GM19397 (cell line): ENCODE measurements around the gene LAMB2.

Experiments used
- ATAC-seq: cut with Tn5 transposase; IDR thresholded peaks from one replicate; pipeline ENCODE4 v1.9.1; 2021; ENCODE audit warnings: mild to moderate bottlenecking, moderate library complexity; ENCODE audit not compliant: unreplicated experiment

LAMB2 gene

DNA sequence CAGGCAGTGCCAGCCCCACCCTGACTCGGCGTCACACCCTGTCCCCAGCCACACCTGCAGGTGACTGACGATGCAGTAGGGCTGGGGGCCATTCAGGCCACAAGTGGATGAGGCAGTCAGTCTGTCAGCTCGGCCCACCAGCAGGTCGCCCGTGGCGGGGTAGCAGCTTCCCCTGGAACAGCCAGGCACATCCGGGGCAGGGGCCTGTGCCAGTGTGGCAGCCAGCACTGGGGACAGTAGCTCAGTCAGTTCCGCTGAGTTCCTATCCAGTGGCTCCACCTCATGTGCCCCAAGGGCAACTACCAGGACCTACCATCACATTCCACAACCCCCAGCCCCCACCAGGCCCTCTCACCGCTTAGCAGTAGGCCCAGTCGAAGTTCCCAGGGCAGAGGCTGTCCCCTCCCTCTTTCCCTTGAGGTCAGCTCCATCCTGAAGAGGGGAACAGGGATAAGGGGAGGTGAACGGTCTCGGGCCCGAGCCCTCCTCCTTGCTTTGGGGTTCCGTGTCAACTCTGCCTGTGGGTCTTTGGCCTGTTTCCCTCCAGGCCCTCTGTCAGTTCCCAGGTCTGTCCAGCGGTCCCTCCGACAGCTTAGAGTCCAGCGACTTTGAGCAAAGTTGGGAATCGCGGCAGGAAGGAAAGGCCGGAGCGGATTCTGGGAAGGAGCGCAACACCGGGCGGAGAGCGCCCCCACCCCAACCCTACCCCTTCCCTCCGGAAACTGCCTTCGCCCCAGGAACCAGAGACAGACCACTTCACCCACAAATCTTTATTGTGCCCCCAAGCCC lies at the start of gene LAMB2:
TSS of gene LAMB2 (minus strand) at position 614 of the 789 bp plus-strand sequence. CDS start at position 431, 183 bp downstream.
- no peak for ATAC-seq

DNA sequence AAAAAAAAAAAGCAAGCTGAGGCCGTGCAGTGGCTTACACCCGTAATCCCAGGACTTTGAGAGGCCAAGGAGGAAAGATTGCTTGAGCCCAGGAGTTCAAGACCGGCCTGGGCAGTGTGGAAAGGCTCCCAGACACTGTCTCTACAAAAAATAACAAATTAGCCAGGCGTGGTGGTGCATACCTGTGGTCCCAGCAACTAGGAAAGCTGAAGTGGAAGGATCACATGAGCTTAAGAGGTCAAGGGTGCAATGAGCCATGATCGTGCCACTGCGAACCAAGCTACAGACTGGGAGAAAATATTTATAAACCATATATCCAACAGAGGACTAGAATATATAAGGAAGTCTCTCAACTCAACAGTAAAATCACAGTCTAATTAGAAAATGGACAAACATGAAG lies 48.5 kb upstream of the LAMB2 start:
- ATAC-seq = no peak

DNA sequence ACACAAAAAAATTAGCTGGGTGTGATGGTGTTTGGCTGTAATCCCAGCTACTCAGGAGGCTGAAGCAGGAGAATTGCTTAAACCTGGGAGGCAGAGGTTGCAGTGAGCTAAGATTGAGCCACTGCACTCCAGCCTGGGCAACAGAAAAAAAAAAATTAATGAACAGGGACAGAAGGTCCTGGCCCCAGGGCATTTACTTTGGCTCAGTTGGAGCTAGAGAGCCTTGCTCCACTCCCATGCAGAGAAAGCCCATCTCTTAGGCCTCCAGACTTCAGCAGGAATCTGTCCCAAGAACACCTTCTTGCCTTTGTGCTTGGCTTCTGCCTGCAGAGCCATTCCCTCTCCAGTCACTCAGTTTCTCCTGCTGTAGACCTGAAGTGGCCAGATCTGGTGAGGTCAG lies 47.3 kb upstream of the LAMB2 start:
- no peak for ATAC-seq

DNA sequence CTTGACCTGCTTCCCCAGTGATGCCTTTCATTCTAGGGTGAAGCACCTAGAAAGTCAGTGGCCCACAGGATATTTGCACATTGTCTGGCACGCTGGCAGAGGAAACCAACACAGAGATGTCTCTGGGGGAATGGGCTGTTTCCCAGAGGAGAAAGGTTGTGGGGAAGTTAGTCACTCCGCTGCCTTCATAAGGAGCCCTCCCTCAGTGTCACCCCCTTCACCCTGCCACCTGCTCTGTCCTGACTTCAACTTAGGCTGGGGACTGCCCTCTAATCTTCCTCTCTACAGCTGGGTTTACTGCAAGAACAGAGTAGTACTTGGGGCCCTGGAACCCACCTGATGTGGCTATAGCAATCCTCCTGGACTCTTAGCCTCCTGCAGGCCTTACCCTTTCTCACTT lies 44.2 kb upstream of the LAMB2 start:
- ATAC-seq = no peak

DNA sequence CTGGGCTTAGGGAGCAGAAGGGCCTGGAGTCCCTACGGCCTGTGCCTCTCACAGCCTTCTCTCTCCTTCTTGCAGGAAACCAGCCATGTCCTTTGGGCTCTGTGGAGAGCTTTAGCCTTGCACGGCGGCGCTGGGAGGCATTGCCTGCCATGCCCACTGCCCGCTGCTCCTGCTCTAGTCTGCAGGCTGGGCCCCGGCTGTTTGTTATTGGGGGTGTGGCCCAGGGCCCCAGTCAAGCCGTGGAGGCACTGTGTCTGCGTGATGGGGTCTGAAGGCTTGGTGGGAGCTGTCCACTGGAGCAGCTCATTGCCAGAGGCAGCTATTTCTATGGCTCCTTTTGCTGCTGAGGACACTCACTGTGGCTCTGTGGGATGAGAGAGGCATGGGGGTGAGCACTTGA lies 42.7 kb upstream of the LAMB2 start:
- ATAC-seq = no peak

DNA sequence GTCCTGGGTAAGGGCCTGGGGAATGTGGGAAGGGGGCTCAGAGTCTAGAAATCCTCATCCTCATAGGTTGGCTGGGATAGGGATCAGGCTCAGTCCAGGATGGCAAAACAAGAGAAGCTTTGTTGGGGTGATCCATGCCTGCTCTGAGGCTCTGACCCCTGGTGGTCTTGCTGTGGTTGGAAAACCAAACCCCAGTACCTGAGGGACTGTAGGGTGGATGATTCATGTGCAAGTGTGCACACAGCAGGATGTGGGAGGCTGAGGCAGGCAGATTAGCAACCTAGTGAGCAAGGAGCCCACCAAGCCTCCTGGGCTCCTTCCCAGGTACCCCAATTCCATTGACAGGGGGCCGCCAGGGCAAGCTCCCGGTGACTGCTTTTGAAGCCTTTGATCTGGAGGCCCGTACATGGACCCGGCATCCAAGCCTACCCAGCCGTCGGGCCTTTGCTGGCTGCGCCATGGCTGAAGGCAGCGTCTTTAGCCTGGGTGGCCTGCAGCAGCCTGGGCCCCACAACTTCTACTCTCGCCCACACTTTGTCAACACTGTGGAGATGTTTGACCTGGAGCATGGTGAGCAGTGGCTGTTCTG lies 41.6 kb upstream of the LAMB2 start:
- ATAC-seq = no peak

DNA sequence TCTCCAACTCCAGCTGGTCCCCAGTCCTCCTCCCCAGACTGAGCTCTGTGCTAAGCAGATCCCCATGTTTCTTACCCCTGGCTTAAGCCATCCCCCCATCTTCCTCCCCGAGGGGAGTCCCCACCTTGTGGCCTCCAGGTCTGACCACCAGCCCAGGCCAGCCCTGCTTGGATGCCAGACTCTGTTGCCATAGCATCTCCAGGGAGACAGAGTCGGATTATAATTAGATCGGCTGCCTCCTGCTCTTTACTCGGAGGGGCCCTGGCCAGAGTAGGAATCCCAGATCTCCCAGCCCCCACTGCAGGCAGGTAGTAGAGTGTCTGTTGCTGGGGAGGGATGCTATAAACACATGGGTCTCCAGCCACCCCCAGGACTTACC lies 40.9 kb upstream of the LAMB2 start:
- ATAC-seq = no peak

DNA sequence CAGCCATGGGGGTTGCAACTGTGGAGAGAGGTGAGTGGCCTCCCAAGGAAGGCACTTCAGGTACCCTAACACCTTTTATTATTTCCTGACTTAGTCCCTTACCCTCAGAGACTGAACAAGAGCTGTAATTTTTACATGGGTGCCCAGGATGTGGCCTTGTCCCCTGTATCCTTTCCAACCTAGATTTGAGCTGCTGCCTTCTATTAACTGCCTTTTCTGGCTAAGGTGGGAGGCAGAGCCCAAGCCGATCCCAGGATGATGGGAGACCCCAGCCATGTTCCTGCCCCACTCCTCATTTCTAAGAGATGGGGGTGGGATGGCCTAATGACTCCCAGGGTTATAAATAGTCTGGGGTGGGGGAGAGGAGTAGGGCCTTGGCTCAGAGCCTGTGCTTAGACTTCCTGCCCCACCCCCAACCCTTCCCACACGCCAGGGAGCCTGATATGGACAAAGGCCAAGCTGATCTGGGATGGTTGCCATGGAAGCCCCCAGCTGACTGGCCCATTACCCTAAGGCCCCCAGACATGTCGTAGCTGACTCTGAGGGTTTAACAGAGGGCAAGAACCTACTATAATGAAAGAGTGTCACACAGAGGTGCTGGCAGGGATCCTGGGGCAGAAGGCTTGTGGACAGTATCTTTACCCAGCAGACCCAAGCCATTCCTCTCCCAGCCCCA lies 40.4 kb upstream of the LAMB2 start:
- ATAC-seq = no peak

DNA sequence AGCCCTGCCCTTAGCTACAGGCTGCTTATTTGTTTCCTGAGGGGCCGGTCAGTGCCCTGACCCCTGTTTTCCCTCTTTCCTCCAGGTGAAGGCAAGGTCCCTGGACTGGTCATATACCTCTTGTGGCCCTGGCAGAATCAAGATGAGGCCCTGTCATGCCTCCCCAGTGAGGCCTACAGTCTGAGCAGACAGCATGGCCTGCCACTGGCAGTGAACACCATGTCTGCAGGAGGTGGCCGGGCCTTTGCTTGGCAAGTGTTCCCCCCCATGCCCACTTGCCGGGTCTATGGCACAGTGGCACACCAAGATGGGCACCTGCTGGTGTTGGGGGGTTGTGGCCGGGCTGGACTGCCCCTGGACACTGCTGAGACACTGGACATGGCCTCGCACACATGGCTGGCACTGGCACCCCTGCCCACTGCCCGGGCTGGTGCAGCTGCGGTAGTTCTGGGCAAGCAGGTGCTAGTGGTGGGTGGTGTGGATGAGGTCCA lies 39.7 kb upstream of the LAMB2 start:
- ATAC-seq = no peak

DNA sequence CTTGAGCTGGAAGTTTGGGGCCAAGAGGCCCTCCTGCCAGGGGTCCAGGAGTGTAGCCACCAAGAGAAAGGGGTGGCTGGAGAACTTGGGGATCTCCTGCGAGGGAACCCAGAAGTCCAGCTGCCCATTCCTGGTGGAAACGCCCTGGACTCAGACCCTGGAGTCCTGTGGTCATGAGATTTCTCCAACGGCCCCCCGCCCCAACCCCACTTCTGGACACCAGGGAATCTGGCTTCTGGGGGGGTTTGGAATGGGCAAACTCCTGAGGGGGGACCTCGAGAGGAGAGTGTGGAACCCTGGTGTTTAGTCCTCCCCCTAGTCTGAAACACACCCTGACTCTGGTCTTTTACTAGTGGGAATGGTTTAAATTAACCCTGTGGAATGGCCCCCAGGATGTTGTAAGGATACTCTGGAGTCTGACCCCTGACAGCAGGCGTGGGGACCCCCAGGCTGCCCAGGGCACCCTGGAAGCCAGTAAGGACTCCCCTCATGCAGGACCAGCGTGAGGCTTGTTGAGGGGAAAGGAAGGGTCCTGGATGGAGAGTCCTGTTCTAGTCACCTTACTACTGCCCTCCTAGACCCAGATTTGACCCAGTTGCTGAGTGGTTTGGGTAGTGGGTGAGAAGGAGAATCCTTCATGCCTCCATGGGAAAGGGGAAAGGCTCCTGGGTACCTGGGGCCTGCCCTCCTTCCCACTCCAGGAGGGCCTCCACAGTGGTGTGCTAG lies 39.1 kb upstream of the LAMB2 start:
- no peak for ATAC-seq

DNA sequence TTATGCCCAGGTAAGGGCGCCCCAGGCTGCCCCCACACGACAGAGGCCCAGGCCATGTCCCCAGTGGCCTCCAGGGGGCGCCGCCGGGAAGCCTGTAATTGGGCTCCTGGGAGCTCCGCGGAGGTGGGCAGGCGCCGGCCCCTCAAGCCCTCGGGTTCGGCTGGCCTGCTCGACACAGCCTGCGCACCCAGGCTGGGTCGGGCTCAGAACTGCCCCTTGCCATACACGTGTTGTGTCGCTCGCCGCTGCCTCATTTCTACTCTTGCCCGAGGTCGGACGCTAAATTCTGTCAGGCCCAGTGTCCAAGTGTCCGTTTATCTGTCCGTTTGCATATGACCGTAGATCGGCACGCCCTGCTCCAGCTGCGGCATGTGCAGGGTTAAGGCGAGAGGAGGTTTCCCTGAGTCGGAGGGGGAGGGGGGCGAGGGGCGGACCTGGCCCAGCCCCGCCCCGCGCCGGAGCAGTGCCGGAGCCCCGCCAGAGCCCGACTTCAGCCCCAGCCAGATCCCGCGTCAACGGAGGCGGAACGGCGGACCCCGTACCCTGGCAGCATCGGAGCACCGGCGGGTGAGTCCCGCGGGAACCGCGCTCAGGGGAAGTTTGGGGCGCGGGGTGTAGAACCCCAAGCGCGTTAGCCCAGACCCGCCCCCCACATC lies 38.4 kb upstream of the LAMB2 start, which contains the start of gene KLHDC8B:
TSS of gene KLHDC8B (plus strand) at position 480 of the 656 bp plus-strand sequence. CDS start 1,172 bp downstream, outside the sequence.
- no peak for ATAC-seq

DNA sequence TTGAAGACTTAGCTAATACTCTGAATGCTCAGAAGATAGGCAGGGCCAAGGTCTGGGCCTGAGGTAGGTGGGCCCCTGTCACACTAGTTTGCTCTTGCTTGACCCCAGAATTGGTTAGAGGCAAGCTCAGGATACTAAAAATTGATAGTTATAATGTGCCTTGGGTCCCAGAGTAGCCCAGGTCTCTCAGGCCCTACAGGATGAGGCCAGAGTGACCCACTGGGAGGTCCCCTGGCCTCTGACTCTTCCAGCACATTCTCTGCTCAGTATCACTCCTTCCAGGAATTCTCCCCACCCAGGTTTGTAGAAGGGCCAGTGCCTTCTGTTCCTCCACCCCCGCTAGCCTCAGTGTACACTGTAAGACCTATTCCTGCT lies 37.9 kb upstream of the LAMB2 start:
- ATAC-seq = no peak

DNA sequence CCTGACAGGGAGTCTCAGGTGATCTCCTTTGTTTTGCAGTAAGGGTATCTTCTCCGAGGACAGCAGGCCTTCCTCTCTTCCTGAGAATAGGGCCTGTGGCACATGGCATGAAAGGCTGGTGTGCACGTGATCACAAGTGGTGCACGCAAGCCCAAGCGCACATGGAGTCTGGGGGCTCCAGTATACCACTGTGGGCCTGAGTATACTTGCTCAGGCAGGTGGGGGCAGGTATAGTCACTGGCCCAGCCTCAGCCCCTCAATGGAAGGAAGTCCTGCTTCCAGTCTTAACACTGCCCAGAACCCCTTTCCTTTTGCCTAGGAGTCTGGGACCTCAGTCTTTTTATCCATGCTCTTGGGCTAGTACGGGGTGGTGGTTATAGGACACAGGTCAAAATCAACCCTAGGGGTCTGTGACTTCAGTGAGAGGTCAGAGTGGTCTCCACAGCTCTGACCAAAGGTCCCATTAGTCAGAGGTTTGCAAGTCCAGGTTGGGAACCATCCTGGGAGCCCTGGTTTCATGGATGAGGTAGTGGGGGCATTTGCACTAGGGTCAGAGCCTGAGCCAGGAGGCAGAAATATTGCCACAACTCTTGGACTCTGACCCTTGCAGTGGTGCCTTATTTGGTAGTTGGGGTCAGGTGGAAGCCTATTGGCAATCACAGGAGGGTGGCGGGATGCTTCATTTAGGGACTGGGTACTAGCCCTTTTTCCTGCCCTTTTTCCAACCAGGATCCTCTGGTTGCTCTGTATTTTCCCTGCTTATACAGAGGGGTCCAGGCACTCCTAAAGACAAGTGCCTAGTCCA lies 34.1 kb upstream of the LAMB2 start:
- ATAC-seq = no peak

DNA sequence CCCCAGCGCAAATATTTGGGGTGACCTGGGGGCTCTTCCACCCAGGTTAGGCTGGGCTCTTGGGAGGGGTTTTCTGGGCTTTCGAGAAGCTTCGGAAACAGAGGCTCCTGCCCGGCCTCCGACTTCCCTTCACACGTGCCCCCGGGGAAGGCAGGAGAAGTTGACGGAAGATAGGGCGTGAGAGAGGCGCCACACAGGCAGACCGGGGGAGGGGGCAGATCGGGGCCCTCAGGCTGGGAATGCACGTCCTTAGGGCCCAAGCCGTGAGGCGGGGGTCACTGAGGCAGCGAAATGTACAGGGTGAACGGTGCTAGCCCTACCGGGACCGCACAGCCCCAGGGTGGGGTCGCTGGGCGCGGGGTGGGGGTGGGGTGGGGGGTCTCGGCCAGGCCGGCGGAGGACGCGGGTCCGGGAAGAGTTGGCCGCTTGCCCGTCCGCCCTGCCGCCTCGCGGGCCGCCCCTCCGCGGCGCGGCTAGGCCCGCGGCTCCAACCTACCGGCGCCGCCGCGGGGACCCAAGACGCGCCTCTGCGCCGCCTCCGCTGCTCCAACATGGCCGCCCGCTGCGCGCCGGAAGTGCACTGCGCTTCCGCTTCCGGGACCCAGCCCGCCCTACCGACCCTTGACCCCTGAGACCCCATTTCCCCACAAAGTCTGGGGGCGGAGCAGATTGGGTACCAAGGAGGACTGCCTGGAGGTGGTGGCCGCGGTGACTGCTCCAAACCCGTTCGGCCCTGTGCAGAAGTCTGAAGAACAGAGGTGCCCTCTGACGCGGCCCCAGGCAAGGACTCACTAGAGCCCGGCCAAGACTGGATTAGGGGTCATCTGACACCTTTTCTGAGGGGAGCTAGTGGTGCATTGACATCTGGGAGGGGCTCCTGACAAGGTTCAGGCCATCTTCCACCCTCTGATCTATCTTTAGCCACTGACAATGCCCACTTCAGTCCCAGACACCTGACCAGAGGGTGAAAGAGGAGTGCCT lies 33.2 kb upstream of the LAMB2 start, which contains the start of gene CCDC71:
TSS of gene CCDC71 (minus strand) at position 561 of the 981 bp plus-strand sequence. CDS start 2,123 bp downstream, outside the sequence.
- ATAC-seq = no peak

DNA sequence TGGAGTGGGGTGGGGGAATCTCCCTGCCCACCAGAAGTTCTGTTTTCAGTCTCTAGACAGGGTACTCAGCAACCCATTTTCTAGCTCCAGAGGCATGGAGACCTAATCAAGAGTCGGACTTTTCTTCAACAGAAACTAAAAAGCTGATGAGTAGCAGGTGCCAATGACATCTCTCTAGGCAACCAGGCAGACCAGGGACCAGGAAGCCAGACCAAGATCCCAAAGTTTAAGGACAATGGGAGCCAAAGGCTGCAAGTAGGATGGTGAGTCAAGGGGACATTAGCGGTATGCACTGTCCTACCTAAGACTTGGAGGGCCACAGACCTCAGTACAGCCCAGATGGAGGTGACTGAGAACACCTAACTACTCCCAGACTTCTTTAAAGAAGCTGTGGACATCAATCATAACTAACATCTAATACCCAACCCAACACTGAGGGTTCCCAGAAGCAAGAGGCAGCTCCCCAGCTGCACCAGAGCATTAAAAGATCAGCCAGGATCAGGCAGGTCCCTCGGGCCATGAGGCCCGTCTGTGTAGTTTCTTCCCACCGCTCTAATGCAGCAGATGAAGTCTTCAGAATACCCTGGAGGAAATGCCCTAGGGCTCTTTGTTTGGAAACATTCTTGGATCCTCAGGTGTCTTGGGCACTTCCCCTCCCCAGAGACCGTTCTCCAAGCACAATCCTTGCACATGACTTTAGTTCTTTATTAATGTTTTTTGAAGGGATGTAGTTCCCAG lies 32.3 kb upstream of the LAMB2 start:
- no peak for ATAC-seq

DNA sequence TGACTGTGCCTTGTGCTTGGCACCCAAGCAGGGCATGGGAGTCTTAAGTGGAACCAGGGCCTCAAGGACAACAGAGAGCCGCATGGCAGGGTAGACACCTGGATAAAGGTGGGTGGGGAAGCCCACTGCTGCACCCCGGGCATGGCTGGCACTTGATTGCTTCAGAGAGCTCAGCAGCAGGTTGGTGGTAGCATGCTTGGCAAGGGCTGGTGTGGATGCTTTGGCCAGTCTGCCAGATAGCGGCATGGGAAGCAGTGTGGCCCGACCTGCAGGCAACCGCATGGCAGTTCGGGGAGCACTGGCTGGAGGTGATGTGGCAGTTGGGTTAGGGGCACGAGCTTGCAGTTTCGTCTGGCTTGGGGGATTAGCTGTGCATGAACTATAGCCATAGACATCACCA lies 30.8 kb upstream of the LAMB2 start:
- ATAC-seq = no peak

DNA sequence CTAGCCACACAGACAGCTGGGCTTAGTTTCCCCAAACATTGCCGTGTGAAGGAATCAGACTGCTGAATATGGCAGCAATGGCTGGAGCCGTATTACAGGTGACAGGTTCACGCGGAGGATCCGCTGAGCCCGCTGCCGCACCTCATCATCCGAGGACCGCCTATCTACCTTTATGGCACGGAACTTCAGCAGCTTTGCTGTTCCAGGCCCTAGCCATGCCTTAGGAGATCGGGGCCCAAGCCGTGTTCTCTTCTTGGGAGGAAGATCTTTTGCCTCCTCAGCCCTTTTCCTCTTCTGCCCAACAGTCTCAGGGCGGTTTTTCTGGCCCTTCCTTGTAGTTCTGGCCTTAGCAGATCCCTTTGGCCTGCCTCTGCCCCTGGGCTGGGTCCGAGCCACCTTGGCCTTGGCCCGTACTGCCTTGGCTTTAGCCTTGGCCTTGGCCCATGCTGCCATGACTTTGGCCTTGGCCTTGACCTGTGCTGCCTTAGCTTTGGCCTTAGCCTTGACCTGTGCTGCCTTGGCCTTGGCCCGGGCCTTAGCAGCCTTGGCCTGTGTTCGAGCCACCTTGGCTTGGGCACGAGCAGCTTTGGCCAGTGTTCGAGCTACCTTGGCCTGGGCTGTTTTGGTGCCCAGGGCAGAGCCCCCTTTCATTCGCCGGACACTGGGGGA lies 30.0 kb upstream of the LAMB2 start:
- no peak for ATAC-seq
